CD4-positive, CD25-positive, alpha-beta regulatory T cell (primary cell): ENCODE measurements around the gene BCR. TPM values are rescaled to one million over a fixed set of nuclear protein-coding genes. Genes with fewer than 3 reads are reported as not detected.

Experiments used
- ATAC-seq, 2 donors: fragments of 150-1000 bp; cut with Tn5 transposase; one replicate each; pipeline ENCODE4 v1.10.0; 2021; ENCODE audit warnings: low read depth in 2 of 2, moderate number of reproducible peaks in 2 of 2, moderate library complexity in 1 of 2
- DNase-seq, 3 donors: peaks; one replicate each; pipeline versions ENCODE4 v3.0.0 to v3.0.0-alpha.2; 2012 to 2022; ENCODE audit warnings: mixed read lengths in 1 of 3
- H3K27ac ChIP-seq: one replicate; pipeline ENCODE4 v1.7.0; 2013; ENCODE audit warnings: mild to moderate bottlenecking, low read length; ENCODE audit not compliant: insufficient read depth, poor library complexity, severe bottlenecking
- H3K27me3 ChIP-seq: one replicate; pipeline ENCODE4 v1.7.0; 2013; ENCODE audit warnings: low read length; ENCODE audit not compliant: control insufficient read depth, insufficient read depth
- H3K36me3 ChIP-seq: one replicate; pipeline ENCODE4 v1.7.0; 2013; ENCODE audit warnings: mild to moderate bottlenecking, low read length, moderate library complexity; ENCODE audit not compliant: control insufficient read depth, insufficient read depth
- H3K4me1 ChIP-seq: 2 replicates; pipeline ENCODE4 v1.7.0; 2013; ENCODE audit warnings: mild to moderate bottlenecking, low read length; ENCODE audit not compliant: insufficient read depth, control insufficient read depth, poor library complexity, severe bottlenecking
- H3K4me3 ChIP-seq: one replicate; pipeline ENCODE4 v1.7.0; 2013; ENCODE audit warnings: low read depth, mild to moderate bottlenecking, low read length, moderate library complexity
- H3K9me3 ChIP-seq, 2 experiments: 1 replicate in 1 of 2; 2 replicates in 1 of 2; pipeline ENCODE4 v1.7.0; 2013; ENCODE audit warnings: low read length in 2 of 2, mild to moderate bottlenecking in 1 of 2, moderate library complexity in 1 of 2; ENCODE audit not compliant: control insufficient read depth in 2 of 2
- H3K27ac Mint-ChIP-seq, 3 donors: one replicate each; pipeline ENCODE4 v1.8.0; 2020 to 2022; ENCODE audit warnings: mild to moderate bottlenecking in 3 of 3, mixed read lengths in 3 of 3, moderate library complexity in 2 of 3
- H3K27me3 Mint-ChIP-seq: one replicate; pipeline ENCODE4 v1.8.0; 2022; ENCODE audit warnings: mild to moderate bottlenecking, mixed read lengths
- H3K36me3 Mint-ChIP-seq: one replicate; pipeline ENCODE4 v1.8.0; 2020; ENCODE audit warnings: mixed read lengths
- H3K4me1 Mint-ChIP-seq, 4 donors: one replicate each; pipeline ENCODE4 v1.8.0; 2020 to 2022; ENCODE audit warnings: mixed read lengths in 4 of 4, mild to moderate bottlenecking in 1 of 4
- H3K4me3 Mint-ChIP-seq, 4 donors: one replicate each; pipeline ENCODE4 v1.8.0; 2020 to 2022; ENCODE audit warnings: mild to moderate bottlenecking in 4 of 4, mixed read lengths in 4 of 4, moderate library complexity in 3 of 4
- H3K9me3 Mint-ChIP-seq, 7 donors: one replicate each; pipeline ENCODE4 v1.8.0; 2020 to 2022; ENCODE audit warnings: mixed read lengths in 7 of 7, mild to moderate bottlenecking in 3 of 7, moderate library complexity in 2 of 7
- polyA plus RNA-seq, 4 donors: library from polyadenylated mRNA; unstranded; fragments of 300-500 nt; fragmentation: Illumina TruSeq; gene quantifications; one replicate each; pipeline ENCODE4 v1.2.3, GENCODE V29; 2021
- total RNA-seq: library from RNA; stranded (reverse); gene quantifications from one replicate; pipeline ENCODE4 v1.2.3, GENCODE V29; 2022

Gene BCR
- total and polyA plus RNA-seq, 5 donors from 2014 or later = 2.6 to 66.3 (median 2.8) TPM

- Mint-ChIP-seq H3K27ac (no peak overlapping the region), H3K9me3 (no peaks in the 10 kb centered on the region), H3K27me3 (no peaks in the 10 kb centered on the region), H3K4me1 (no peaks in the 10 kb centered on the region), H3K36me3 (peaks cover 29% of the 10 kb centered on the region), H3K4me3 (no peak overlapping the region)
- Histone ChIP-seq H3K4me3 (no peak overlapping the region), H3K36me3 (peaks cover 46% of the 10 kb centered on the region), H3K4me1 (no peaks in the 10 kb centered on the region), H3K27ac (no peak overlapping the region), H3K27me3 (no peaks in the 10 kb centered on the region), H3K9me3 (no peaks in the 10 kb centered on the region)
- no peak for ATAC-seq
- DNase-seq = no peak
Observed at GRCh38 chr22:23269441-23270211, 89.3 kb downstream of the BCR start.

- peaks cover 29% of the 10 kb centered on the region for H3K36me3 Mint-ChIP-seq
Observed at GRCh38 chr22:23270212-23270733, 90.0 kb downstream of the BCR start.

GRCh38 chr22:23270798-23271596, 90.7 kb downstream of the BCR start:
- DNase-seq (no peak), ATAC-seq (no peak)
- Histone ChIP-seq H3K4me1 (no peaks in the 10 kb centered on the region), H3K9me3 (no peaks in the 10 kb centered on the region), H3K4me3 (no peak overlapping the region), H3K27me3 (no peaks in the 10 kb centered on the region), H3K27ac (no peak overlapping the region), H3K36me3 (peaks cover 46% of the 10 kb centered on the region)
- Mint-ChIP-seq H3K36me3 (peaks cover 28% of the 10 kb centered on the region), H3K27ac (peak overlapping the region in 2 of 3 donors; percentile 20 to 44), H3K27me3 (no peaks in the 10 kb centered on the region), H3K9me3 (no peaks in the 10 kb centered on the region), H3K4me3 (no peak overlapping the region), H3K4me1 (no peaks in the 10 kb centered on the region)

More at GRCh38 chr22:23270212-23270733, 90.0 kb downstream of the BCR start:
- H3K27me3 Mint-ChIP-seq = no peaks in the 10 kb centered on the region
- no peaks in the 10 kb centered on the region for H3K9me3 Mint-ChIP-seq
- H3K27ac Mint-ChIP-seq = peak overlapping the region in 1 of 3 donors; percentile 44
- H3K27me3 ChIP-seq = no peaks in the 10 kb centered on the region
- H3K4me3 Mint-ChIP-seq = no peak overlapping the region
- H3K9me3 ChIP-seq = no peaks in the 10 kb centered on the region
- H3K4me1 Mint-ChIP-seq = no peaks in the 10 kb centered on the region
- no peak overlapping the region for H3K4me3 ChIP-seq
- DNase-seq = no peak
- H3K36me3 ChIP-seq = peaks cover 46% of the 10 kb centered on the region
- H3K4me1 ChIP-seq = no peaks in the 10 kb centered on the region
- ATAC-seq = no peak
- H3K27ac ChIP-seq = no peak overlapping the region

- ATAC-seq (no peak), DNase-seq (no peak)
- Mint-ChIP-seq H3K36me3 (peaks cover 28% of the 10 kb centered on the region), H3K4me3 (no peak overlapping the region), H3K4me1 (no peaks in the 10 kb centered on the region), H3K27me3 (no peaks in the 10 kb centered on the region), H3K27ac (no peak overlapping the region), H3K9me3 (no peaks in the 10 kb centered on the region)
- H3K36me3 ChIP-seq = peaks cover 46% of the 10 kb centered on the region
- no peak overlapping the region for H3K27ac ChIP-seq
- H3K27me3 ChIP-seq = no peaks in the 10 kb centered on the region
- no peaks in the 10 kb centered on the region for H3K9me3 ChIP-seq
- H3K4me1 ChIP-seq = no peaks in the 10 kb centered on the region
- H3K4me3 ChIP-seq = no peak overlapping the region
Observed at GRCh38 chr22:23271597-23271908, 91.2 kb downstream of the BCR start.

GRCh38 chr22:23272371-23272770, 92.1 kb downstream of the BCR start:
- Histone ChIP-seq H3K9me3 (no peaks in the 10 kb centered on the region), H3K36me3 (peaks cover 43% of the 10 kb centered on the region), H3K27ac (no peak overlapping the region), H3K4me1 (no peaks in the 10 kb centered on the region), H3K4me3 (no peak overlapping the region), H3K27me3 (no peaks in the 10 kb centered on the region)
- peaks cover 0 to 2% (median 0%) of the 10 kb centered on the region in 4 donors for H3K4me1 Mint-ChIP-seq
- no peak overlapping the region for H3K27ac Mint-ChIP-seq
- no peak overlapping the region for H3K4me3 Mint-ChIP-seq
- no peaks in the 10 kb centered on the region for H3K27me3 Mint-ChIP-seq
- H3K9me3 Mint-ChIP-seq = no peaks in the 10 kb centered on the region
- H3K36me3 Mint-ChIP-seq = peaks cover 24% of the 10 kb centered on the region
- ATAC-seq = no peak
- DNase-seq = no peak

- H3K36me3 Mint-ChIP-seq = peaks cover 24% of the 10 kb centered on the region
Observed at GRCh38 chr22:23272834-23273233, 92.5 kb downstream of the BCR start.

GRCh38 chr22:23273445-23274145, 93.3 kb downstream of the BCR start:
- no peak overlapping the region for H3K27ac ChIP-seq
- H3K27me3 ChIP-seq = no peaks in the 10 kb centered on the region
- Mint-ChIP-seq H3K27me3 (no peaks in the 10 kb centered on the region), H3K9me3 (no peaks in the 10 kb centered on the region), H3K4me1 (peaks cover 0 to 4% (median 0%) of the 10 kb centered on the region in 4 donors), H3K4me3 (no peak overlapping the region), H3K36me3 (peaks cover 24% of the 10 kb centered on the region), H3K27ac (peak overlapping the region in 2 of 3 donors; percentile 32 to 75)
- H3K4me1 ChIP-seq = no peaks in the 10 kb centered on the region
- no peak overlapping the region for H3K4me3 ChIP-seq
- DNase-seq (no peak), ATAC-seq (no peak)
- H3K9me3 ChIP-seq = no peaks in the 10 kb centered on the region
- peaks cover 42% of the 10 kb centered on the region for H3K36me3 ChIP-seq

More at GRCh38 chr22:23272834-23273233, 92.5 kb downstream of the BCR start:
- no peak overlapping the region for H3K27ac ChIP-seq
- no peak for DNase-seq
- no peak overlapping the region for H3K4me3 Mint-ChIP-seq
- H3K27me3 Mint-ChIP-seq = no peaks in the 10 kb centered on the region
- no peak overlapping the region for H3K27ac Mint-ChIP-seq
- no peak for ATAC-seq
- H3K4me1 Mint-ChIP-seq = peaks cover 0 to 4% (median 0%) of the 10 kb centered on the region in 4 donors
- no peak overlapping the region for H3K4me3 ChIP-seq
- no peaks in the 10 kb centered on the region for H3K4me1 ChIP-seq
- H3K27me3 ChIP-seq = no peaks in the 10 kb centered on the region
- no peaks in the 10 kb centered on the region for H3K9me3 Mint-ChIP-seq
- peaks cover 43% of the 10 kb centered on the region for H3K36me3 ChIP-seq
- no peaks in the 10 kb centered on the region for H3K9me3 ChIP-seq
